ENCODE measurements around the gene EHMT1. TPM values are rescaled to one million over a fixed set of nuclear protein-coding genes. Genes with fewer than 3 reads are reported as not detected.

EHMT1 gene
- total RNA-seq, 4 donors from 2014 or later = 57.6 to 103 (median 76.8) TPM

DNA sequence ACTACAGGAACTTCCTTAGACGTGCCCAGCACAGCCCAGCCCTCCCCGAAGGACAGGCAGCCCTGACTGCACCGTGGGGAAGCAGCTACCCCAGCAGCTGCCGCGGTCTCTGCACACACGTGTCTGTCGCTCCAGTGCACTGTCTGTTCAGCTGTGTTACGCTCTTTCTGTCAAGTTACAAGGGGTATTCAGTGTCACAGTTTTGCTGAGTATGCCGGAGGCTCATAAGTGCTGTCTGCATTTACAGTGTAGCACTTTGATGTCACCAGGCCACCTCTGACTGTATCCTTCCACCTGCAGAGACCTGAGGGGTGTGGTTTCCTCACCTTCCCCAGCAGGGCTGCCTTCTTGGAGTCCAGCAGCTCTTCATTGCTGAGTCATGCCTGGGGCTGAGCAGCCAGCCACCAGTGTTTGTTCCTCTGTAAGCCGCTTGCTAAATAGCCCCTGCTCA is 126.8 kb downstream of the EHMT1 start:
- ATAC-seq (ENCODE audit: low FRiP score) (no peak), DNase-seq (ENCODE audit: low spot score) (no peak)
- TF ChIP-seq, protein P1, sequence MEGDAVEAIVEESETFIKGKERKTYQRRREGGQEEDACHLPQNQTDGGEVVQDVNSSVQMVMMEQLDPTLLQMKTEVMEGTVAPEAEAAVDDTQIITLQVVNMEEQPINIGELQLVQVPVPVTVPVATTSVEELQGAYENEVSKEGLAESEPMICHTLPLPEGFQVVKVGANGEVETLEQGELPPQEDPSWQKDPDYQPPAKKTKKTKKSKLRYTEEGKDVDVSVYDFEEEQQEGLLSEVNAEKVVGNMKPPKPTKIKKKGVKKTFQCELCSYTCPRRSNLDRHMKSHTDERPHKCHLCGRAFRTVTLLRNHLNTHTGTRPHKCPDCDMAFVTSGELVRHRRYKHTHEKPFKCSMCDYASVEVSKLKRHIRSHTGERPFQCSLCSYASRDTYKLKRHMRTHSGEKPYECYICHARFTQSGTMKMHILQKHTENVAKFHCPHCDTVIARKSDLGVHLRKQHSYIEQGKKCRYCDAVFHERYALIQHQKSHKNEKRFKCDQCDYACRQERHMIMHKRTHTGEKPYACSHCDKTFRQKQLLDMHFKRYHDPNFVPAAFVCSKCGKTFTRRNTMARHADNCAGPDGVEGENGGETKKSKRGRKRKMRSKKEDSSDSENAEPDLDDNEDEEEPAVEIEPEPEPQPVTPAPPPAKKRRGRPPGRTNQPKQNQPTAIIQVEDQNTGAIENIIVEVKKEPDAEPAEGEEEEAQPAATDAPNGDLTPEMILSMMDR (IDR thresholded peaks at IDR 0.05) = no peak

DNA sequence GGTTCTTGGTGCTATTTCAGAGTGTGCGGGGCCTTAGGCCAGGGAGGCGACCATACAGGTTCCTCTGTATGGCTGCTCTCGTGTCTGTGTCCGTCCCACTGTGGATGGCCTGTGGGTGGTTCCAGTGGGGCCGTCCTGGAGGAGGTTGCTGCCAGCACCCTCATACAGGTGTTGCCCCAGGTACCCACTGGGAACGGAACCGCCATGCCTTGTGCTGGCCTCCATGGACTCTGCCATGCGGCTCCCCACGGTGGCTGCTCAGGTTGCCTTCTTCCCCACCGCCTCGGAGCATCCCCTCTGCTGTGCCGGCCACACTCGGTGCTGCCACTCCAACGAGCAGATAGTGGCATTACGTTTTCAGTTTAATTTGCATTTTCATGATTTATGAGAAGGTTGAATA is 129.5 kb downstream of the EHMT1 start:
- no peak for ATAC-seq (ENCODE audit: low FRiP score)
- TF ChIP-seq, protein P1 (IDR thresholded peaks at IDR 0.05) = no peak
- DNase-seq (ENCODE audit: low spot score) = no peak

DNA sequence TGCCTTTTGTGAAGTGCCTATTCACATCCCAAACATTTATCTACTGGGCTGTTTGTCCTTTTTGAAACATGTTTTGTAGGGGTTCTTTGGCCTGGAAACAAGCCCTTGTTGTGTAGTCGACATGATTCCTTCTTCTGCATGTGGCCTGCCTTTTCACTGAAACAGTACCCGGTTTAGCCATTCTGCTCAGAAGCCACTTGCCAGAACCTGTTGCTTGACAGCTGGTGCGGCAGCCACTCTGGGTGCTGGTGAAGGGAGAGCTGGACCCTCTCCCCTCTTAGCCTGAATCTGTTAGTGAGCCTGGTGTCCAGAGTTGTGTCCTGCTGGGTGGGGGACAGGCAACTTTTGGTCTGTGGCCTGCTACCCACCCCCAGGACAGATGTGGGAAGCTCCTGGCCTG is 129.9 kb downstream of the EHMT1 start:
- TF ChIP-seq, protein P1 (IDR thresholded peaks at IDR 0.05) = no peak
- ATAC-seq (ENCODE audit: low FRiP score) (no peak), DNase-seq (ENCODE audit: low spot score) (no peak)

DNA sequence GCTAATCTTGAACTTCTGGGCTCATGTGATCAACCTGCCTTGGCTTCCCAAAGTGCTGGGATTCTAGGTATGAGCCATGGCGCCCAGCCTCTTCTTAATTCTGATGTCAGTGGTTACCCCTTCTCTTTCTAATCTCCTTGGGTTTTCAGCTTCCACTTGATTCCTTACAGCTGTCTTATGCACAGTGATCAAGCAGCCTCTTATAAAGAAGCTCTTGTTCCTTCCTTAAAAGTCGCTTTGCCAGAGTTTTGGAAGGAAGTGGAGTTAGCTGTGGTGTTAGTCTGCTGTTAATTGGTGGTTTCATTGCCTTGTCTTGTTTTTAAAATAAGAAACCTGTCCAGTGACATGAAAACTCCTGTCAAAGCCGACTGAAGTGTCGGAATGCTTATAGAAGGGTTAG is 130.7 kb downstream of the EHMT1 start:
- no peak for DNase-seq (ENCODE audit: low spot score)
- TF ChIP-seq, protein P1 (IDR thresholded peaks at IDR 0.05) = no peak
- no peak for ATAC-seq (ENCODE audit: low FRiP score)

DNA sequence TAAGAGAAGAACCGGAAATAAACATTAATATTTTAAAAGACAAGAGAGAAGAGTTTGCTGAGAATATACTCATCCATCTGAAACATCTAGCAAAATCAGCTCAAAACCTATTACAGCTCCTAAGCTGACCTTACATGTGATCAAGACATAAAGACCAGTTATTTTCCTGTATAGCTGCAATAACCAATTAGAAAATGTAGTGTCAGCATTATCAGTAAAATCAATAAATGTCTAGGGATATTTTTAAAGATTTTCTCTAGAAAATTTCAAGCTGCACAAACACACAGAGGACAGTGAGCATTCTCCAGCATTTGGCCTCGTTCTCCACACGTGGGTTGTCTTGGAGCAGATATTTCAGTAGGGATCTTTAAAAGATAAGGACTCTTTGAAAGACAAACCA is 131.2 kb downstream of the EHMT1 start:
- ATAC-seq (ENCODE audit: low FRiP score) = no peak
- no peak for DNase-seq (ENCODE audit: low spot score)
- TF ChIP-seq, protein P1 (IDR thresholded peaks at IDR 0.05) = no peak

DNA sequence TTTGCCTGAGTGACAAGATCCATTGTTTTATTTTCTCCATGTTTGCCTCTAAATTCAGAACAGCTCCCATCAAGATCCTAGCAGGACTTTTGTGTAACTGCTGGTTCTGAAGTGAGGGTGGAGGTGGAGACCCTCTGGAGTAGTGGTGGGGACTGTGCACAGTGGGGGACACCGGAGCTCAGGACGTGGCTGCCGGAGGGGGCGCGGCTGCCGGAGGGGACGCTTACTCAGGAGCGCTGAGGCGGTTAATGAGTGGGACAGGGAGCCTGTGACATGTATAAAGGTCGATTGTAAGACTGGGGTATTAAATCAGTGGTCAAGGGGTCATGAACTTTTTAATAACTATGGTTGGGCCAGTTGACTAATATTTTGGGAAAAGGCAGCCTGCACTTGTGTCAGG is 131.8 kb downstream of the EHMT1 start:
- ATAC-seq (ENCODE audit: low FRiP score) (no peak), DNase-seq (ENCODE audit: low spot score) (no peak)
- TF ChIP-seq, protein P1 (IDR thresholded peaks at IDR 0.05) = no peak

DNA sequence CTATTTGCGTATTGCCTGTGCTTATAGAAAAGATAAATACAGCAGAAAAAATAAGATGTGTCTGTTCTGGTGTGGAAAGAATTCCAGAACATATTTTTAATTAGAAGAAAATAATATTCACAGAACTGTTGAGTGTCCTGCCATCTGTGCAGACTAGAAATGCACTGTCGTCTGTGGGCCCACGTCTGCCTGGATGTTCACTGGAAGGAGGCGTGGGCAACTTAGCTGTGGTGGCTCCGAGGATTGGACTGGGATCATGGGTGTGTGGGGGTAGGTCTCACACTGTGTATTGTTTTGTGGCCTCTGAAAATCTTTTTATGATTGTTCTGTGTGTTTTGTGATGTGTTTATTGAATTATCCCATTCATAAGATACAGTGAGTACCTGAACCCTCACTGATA is 132.8 kb downstream of the EHMT1 start:
- TF ChIP-seq, protein P1 (IDR thresholded peaks at IDR 0.05) = no peak
- ATAC-seq (ENCODE audit: low FRiP score) (no peak), DNase-seq (ENCODE audit: low spot score) (no peak)
